ENCODE measurements around the gene ALAS1. TPM values are rescaled to one million over a fixed set of nuclear protein-coding genes. Genes with fewer than 3 reads are reported as not detected.

Gene ALAS1
- total RNA-seq, 2 experiments from 2014 or later, result 57.7 to 60.8 TPM

DNA sequence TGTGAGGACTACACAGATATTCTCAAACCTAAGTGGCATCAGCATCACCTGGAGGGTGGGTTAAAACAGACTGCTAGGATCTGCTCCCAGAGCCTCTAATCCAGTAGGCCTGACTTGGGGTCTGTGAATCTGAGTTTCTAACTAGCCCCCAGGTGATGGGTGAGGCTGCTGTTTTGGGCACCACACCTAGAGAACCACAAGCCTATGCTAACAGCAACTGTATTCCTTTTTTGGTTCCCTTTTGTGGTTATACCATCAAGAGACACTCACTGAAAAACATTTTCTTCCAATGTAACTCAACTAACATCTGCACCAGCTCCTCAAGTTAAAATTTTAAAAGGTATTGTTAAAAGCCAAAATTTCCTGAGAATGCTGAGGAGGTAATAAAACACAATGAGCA is 64.5 kb downstream of the ALAS1 start:
- Mint-ChIP-seq H3K4me3 (no peak overlapping the region), H3K9me3 (ENCODE audit: insufficient read depth) (no peaks in the 10 kb centered on the region), H3K27me3 (ENCODE audit: low read depth) (no peaks in the 10 kb centered on the region), H3K4me1 (ENCODE audit: low read depth) (peaks cover 78% of the 10 kb centered on the region), H3K36me3 (ENCODE audit: low read depth) (peaks cover 92% of the 10 kb centered on the region), H3K27ac (peak overlapping the region; percentile 51)
- POLR2A ChIA-PET, result interaction anchor here (0.6 kb wide), 1 partner anchor 17 kb away, joined by 3 read pairs; no protein-coding TSS in a partner anchor
- DNase-seq (no peak), ATAC-seq (no peak)
- CTCF ChIA-PET, result interaction anchor here (1.3 to 2.9 kb wide), 4 partner anchors 8 to 14 kb away, joined by 3 to 13 read pairs (median 8); no protein-coding TSS in a partner anchor

Other genes with a start within 250 kb of the ALAS1 start
- gene GPR62, start 242.8 kb upstream of the ALAS1 start, total RNA-seq, result not detected
- gene PCBP4, start 230.7 kb upstream of the ALAS1 start, total RNA-seq, result 10 to 100 TPM; 12.7 to 16.1 TPM
- gene ABHD14B, start 224.1 kb upstream of the ALAS1 start, total RNA-seq, result 10 to 100 TPM; 31.4 to 38.0 TPM
- 10 to 100 TPM; 10.5 to 11.7 TPM for gene ABHD14A, start 223.1 kb upstream of the ALAS1 start, total RNA-seq
- 10 to 100 TPM; 17.4 to 21.2 TPM for gene ACY1, start 214.6 kb upstream of the ALAS1 start, total RNA-seq
- gene RPL29, start 202.3 kb upstream of the ALAS1 start, total RNA-seq, result 1,000 to 10,000 TPM; 1,199 to 1,266 TPM
- 10 to 100 TPM; 37.4 to 39.1 TPM for gene DUSP7, start 141.6 kb upstream of the ALAS1 start, total RNA-seq
- gene POC1A, start 43.7 kb upstream of the ALAS1 start, total RNA-seq, result 10 to 100 TPM; 31.7 to 32.3 TPM
- under 1 TPM; 0.52 to 0.79 TPM for gene TLR9, start 27.5 kb downstream of the ALAS1 start, total RNA-seq
- 100 to 1,000 TPM; 154 to 162 TPM for gene TWF2, start 41.0 kb downstream of the ALAS1 start, total RNA-seq
- gene PPM1M, start 47.6 kb downstream of the ALAS1 start, total RNA-seq, result 10 to 100 TPM; 90.7 to 91.9 TPM
- gene WDR82, start 80.5 kb downstream of the ALAS1 start, total RNA-seq, result 100 to 1,000 TPM; 131 TPM
- 10 to 100 TPM; 24.7 to 25.6 TPM for gene GLYCTK, start 89.7 kb downstream of the ALAS1 start, total RNA-seq
- gene DNAH1, start 118.2 kb downstream of the ALAS1 start, total RNA-seq, result 10 to 100 TPM; 18.1 to 20.2 TPM
- 100 to 1,000 TPM in 1 of 2 experiments, 10 to 100 TPM in 1; 95.6 to 105 TPM for gene BAP1, start 211.8 kb downstream of the ALAS1 start, total RNA-seq
- gene PHF7, start 212.5 kb downstream of the ALAS1 start, total RNA-seq, result 10 to 100 TPM; 14.6 to 16.2 TPM
- under 1 TPM; 0.13 to 0.21 TPM for gene SEMA3G, start 246.9 kb downstream of the ALAS1 start, total RNA-seq